Raji (cell line): ENCODE results near the gene RARA.

Experiments
- POLR2A ChIP-seq: IDR thresholded peaks from 2 replicates; pipeline ENCODE4 v1.6.1; 2011; ENCODE audit warnings: low read depth, low read length, control low read depth; ENCODE audit not compliant: insufficient read depth

The RARA gene

GRCh38 chr17:40404003-40404402 lies 95.0 kb downstream of the RARA start:
- TF ChIP-seq POLR2A: no peak
